ENCODE results near the gene GALNT1.
"Not testable (repeated sequence)": the region's sequence is repeated elsewhere in the genome, so short reads cannot be mapped to it uniquely, and the experiment has no call there.

GALNT1 gene

GRCh38 chr18:35581546-35581897 lies at the start of gene GALNT1:
TSS of gene GALNT1 (plus strand) at chr18:35581740. CDS start at chr18:35654663, 72,923 bp downstream.
- Mint-ChIP-seq H3K4me1 (peaks cover 50% of the 10 kb centered on the region), H3K9me3 (no peaks in the 10 kb centered on the region), H3K4me3 (peak within 1 kb of the TSS; percentile 65), H3K36me3 (no peaks in the 10 kb centered on the region), H3K27ac (peak within 1 kb of the TSS; percentile 76)
- DNase-seq (ENCODE audit: low spot score in 2 of 2) = no peak
- peak; percentile 44 for ATAC-seq

GRCh38 chr18:35533916-35534405 lies 47.6 kb upstream of the GALNT1 start:
- Mint-ChIP-seq H3K4me3 (no peak overlapping the region), H3K9me3 (peaks cover 4% of the 10 kb centered on the region), H3K36me3 (no peaks in the 10 kb centered on the region), H3K27ac (no peak overlapping the region), H3K4me1 (peaks cover 6% of the 10 kb centered on the region)
- DNase-seq (ENCODE audit: low spot score in 2 of 2) = no peak
- ATAC-seq = no peak

- Mint-ChIP-seq H3K9me3 (no peaks in the 10 kb centered on the region), H3K27ac (no peak overlapping the region), H3K36me3 (no peaks in the 10 kb centered on the region), H3K4me3 (no peak overlapping the region), H3K4me1 (peaks cover 6% of the 10 kb centered on the region)
- ATAC-seq (peak; percentile 64), DNase-seq (ENCODE audit: low spot score in 2 of 2) (no peak)
Observed at GRCh38 chr18:35535297-35535696, 46.2 kb upstream of the GALNT1 start.

GRCh38 chr18:35542356-35542755 lies 39.2 kb upstream of the GALNT1 start:
- Mint-ChIP-seq H3K27ac (no peak overlapping the region), H3K4me1 (no peaks in the 10 kb centered on the region), H3K36me3 (no peaks in the 10 kb centered on the region), H3K4me3 (no peak overlapping the region), H3K9me3 (no peaks in the 10 kb centered on the region)
- DNase-seq (ENCODE audit: low spot score in 2 of 2) (no peak), ATAC-seq (no peak)

- H3K27ac Mint-ChIP-seq = no peak overlapping the region
- ATAC-seq (no peak), DNase-seq (ENCODE audit: low spot score in 2 of 2) (no peak)
- no peaks in the 10 kb centered on the region for H3K4me1 Mint-ChIP-seq
- no peak overlapping the region for H3K4me3 Mint-ChIP-seq
- H3K9me3 Mint-ChIP-seq = no peaks in the 10 kb centered on the region
- no peaks in the 10 kb centered on the region for H3K36me3 Mint-ChIP-seq
Observed at GRCh38 chr18:35547008-35547605, 34.4 kb upstream of the GALNT1 start.

- ATAC-seq = no peak
- Mint-ChIP-seq H3K4me3 (no peak overlapping the region), H3K36me3 (no peaks in the 10 kb centered on the region), H3K27ac (no peak overlapping the region), H3K4me1 (no peaks in the 10 kb centered on the region), H3K9me3 (no peaks in the 10 kb centered on the region)
- no peak for DNase-seq (ENCODE audit: low spot score in 2 of 2)
Observed at GRCh38 chr18:35549564-35549963, 32.0 kb upstream of the GALNT1 start.

GRCh38 chr18:35553300-35553699 lies 28.2 kb upstream of the GALNT1 start:
- ATAC-seq = no peak
- Mint-ChIP-seq H3K9me3 (no peaks in the 10 kb centered on the region), H3K4me1 (no peaks in the 10 kb centered on the region), H3K27ac (no peak overlapping the region), H3K4me3 (no peak overlapping the region), H3K36me3 (no peaks in the 10 kb centered on the region)
- DNase-seq (ENCODE audit: low spot score in 2 of 2) = no peak

GRCh38 chr18:35555538-35555937 lies 26.0 kb upstream of the GALNT1 start:
- ATAC-seq; H3K27ac Mint-ChIP-seq; H3K4me1 Mint-ChIP-seq; H3K9me3 Mint-ChIP-seq; H3K4me3 Mint-ChIP-seq; DNase-seq (ENCODE audit: low spot score in 2 of 2); H3K36me3 Mint-ChIP-seq: not testable (repeated sequence)

GRCh38 chr18:35559867-35560266 lies 21.7 kb upstream of the GALNT1 start:
- Mint-ChIP-seq H3K36me3 (no peaks in the 10 kb centered on the region), H3K4me1 (no peaks in the 10 kb centered on the region), H3K4me3 (no peak overlapping the region), H3K27ac (no peak overlapping the region), H3K9me3 (no peaks in the 10 kb centered on the region)
- ATAC-seq (no peak), DNase-seq (ENCODE audit: low spot score in 2 of 2) (no peak)

GRCh38 chr18:35564795-35565453 lies 16.6 kb upstream of the GALNT1 start:
- no peak for ATAC-seq
- H3K4me3 Mint-ChIP-seq = no peak overlapping the region
- H3K36me3 Mint-ChIP-seq = no peaks in the 10 kb centered on the region
- H3K4me1 Mint-ChIP-seq = no peaks in the 10 kb centered on the region
- DNase-seq (ENCODE audit: low spot score in 2 of 2) = no peak
- no peaks in the 10 kb centered on the region for H3K9me3 Mint-ChIP-seq
- H3K27ac Mint-ChIP-seq = no peak overlapping the region

GRCh38 chr18:35566019-35566418 lies 15.5 kb upstream of the GALNT1 start:
- Mint-ChIP-seq H3K4me3 (no peak overlapping the region), H3K9me3 (no peaks in the 10 kb centered on the region), H3K4me1 (no peaks in the 10 kb centered on the region), H3K27ac (no peak overlapping the region), H3K36me3 (no peaks in the 10 kb centered on the region)
- DNase-seq (ENCODE audit: low spot score in 2 of 2) (no peak), ATAC-seq (no peak)

- H3K36me3 Mint-ChIP-seq = no peaks in the 10 kb centered on the region
- H3K4me1 Mint-ChIP-seq = peaks cover 20% of the 10 kb centered on the region
- no peak overlapping the region for H3K4me3 Mint-ChIP-seq
- no peak overlapping the region for H3K27ac Mint-ChIP-seq
- ATAC-seq (no peak), DNase-seq (ENCODE audit: low spot score in 2 of 2) (no peak)
- H3K9me3 Mint-ChIP-seq = no peaks in the 10 kb centered on the region
Observed at GRCh38 chr18:35570182-35570581, 11.4 kb upstream of the GALNT1 start.

- ATAC-seq (no peak), DNase-seq (ENCODE audit: low spot score in 2 of 2) (no peak)
- Mint-ChIP-seq H3K9me3 (no peaks in the 10 kb centered on the region), H3K4me3 (no peak overlapping the region), H3K4me1 (peaks cover 23% of the 10 kb centered on the region), H3K36me3 (no peaks in the 10 kb centered on the region), H3K27ac (no peak overlapping the region)
Observed at GRCh38 chr18:35571138-35571537, 10.4 kb upstream of the GALNT1 start.

GRCh38 chr18:35572644-35573043 lies 8.9 kb upstream of the GALNT1 start:
- no peak overlapping the region for H3K4me3 Mint-ChIP-seq
- H3K9me3 Mint-ChIP-seq = no peaks in the 10 kb centered on the region
- DNase-seq (ENCODE audit: low spot score in 2 of 2) (no peak), ATAC-seq (no peak)
- H3K36me3 Mint-ChIP-seq = no peaks in the 10 kb centered on the region
- no peak overlapping the region for H3K27ac Mint-ChIP-seq
- H3K4me1 Mint-ChIP-seq = peaks cover 38% of the 10 kb centered on the region

- DNase-seq (ENCODE audit: low spot score in 2 of 2) (peak in 1 of 2 donors; percentile 58), ATAC-seq (peak; percentile 69)
- Mint-ChIP-seq H3K9me3 (no peaks in the 10 kb centered on the region), H3K4me3 (no peak overlapping the region), H3K36me3 (no peaks in the 10 kb centered on the region), H3K4me1 (peaks cover 45% of the 10 kb centered on the region), H3K27ac (no peak overlapping the region)
Observed at GRCh38 chr18:35573531-35573930, 8.0 kb upstream of the GALNT1 start.

GRCh38 chr18:35576240-35576845 lies 5.2 kb upstream of the GALNT1 start:
- not testable (repeated sequence) for H3K27ac Mint-ChIP-seq; ATAC-seq; H3K36me3 Mint-ChIP-seq; H3K9me3 Mint-ChIP-seq; DNase-seq (ENCODE audit: low spot score in 2 of 2); H3K4me3 Mint-ChIP-seq
- H3K4me1 Mint-ChIP-seq = peaks cover 45% of the 10 kb centered on the region
